H9 (cell line): Measurements from ENCODE around the gene ECEL1. TPM values are rescaled to one million over a fixed set of nuclear protein-coding genes. Genes with fewer than 3 reads are reported as not detected.

Experiments used
- DNase-seq: peaks from one replicate; pipeline ENCODE4 v3.0.0-alpha.2; 2017
- H2AFZ ChIP-seq: one replicate; pipeline ENCODE4 v1.6.1; 2013; ENCODE audit warnings: mild to moderate bottlenecking, low read length, control low read depth, moderate library complexity
- H2AK5ac ChIP-seq: 2 replicates; pipeline ENCODE4 v1.6.1; 2013; ENCODE audit warnings: low read length, control low read depth, mixed read lengths; ENCODE audit not compliant: insufficient read length
- H2BK120ac ChIP-seq: one replicate; pipeline ENCODE4 v1.6.1; 2013; ENCODE audit warnings: low read depth, mild to moderate bottlenecking, low read length, control low read depth, inconsistent platforms; ENCODE audit not compliant: poor library complexity, severe bottlenecking
- H2BK12ac ChIP-seq: 2 replicates; pipeline ENCODE4 v1.6.1; 2013; ENCODE audit warnings: low read length, control low read depth, mixed read lengths, low read depth; ENCODE audit not compliant: insufficient read length
- H2BK15ac ChIP-seq: 2 replicates; pipeline ENCODE4 v1.6.1; 2013; ENCODE audit warnings: low read depth, low read length, control low read depth
- H2BK20ac ChIP-seq: one replicate; pipeline ENCODE4 v1.6.1; 2013; ENCODE audit warnings: low read depth, mild to moderate bottlenecking, low read length, control low read depth, inconsistent platforms; ENCODE audit not compliant: poor library complexity, severe bottlenecking
- H2BK5ac ChIP-seq: 2 replicates; pipeline ENCODE4 v1.6.1; 2013; ENCODE audit warnings: low read length, control low read depth, mixed read lengths; ENCODE audit not compliant: insufficient read length
- H3K14ac ChIP-seq: 2 replicates; pipeline ENCODE4 v1.6.1; 2013; ENCODE audit warnings: low read length, control low read depth; ENCODE audit not compliant: insufficient read depth
- H3K18ac ChIP-seq: 2 replicates; pipeline ENCODE4 v1.6.1; 2013; ENCODE audit warnings: low read depth, mild to moderate bottlenecking, mixed read lengths, low read length, control low read depth; ENCODE audit not compliant: insufficient read length
- H3K23ac ChIP-seq: 2 replicates; pipeline ENCODE4 v1.6.1; 2013; ENCODE audit warnings: low read length, control low read depth, mixed read lengths, low read depth; ENCODE audit not compliant: insufficient read length
- H3K23me2 ChIP-seq: 2 replicates; pipeline ENCODE4 v1.6.1; 2013; ENCODE audit warnings: low read depth, mild to moderate bottlenecking, mixed read lengths, low read length, control low read depth; ENCODE audit not compliant: insufficient read length, poor library complexity, severe bottlenecking
- H3K27ac ChIP-seq: 2 replicates; pipeline ENCODE4 v1.5.1; 2013; ENCODE audit warnings: low read length, control low read depth, mixed read lengths, low read depth; ENCODE audit not compliant: insufficient read length
- H3K27me3 ChIP-seq: 2 replicates; pipeline ENCODE4 v1.6.1; 2013; ENCODE audit warnings: low read length, control low read depth, inconsistent platforms; ENCODE audit not compliant: insufficient read depth
- H3K4ac ChIP-seq: 2 replicates; pipeline ENCODE4 v1.6.1; 2013; ENCODE audit warnings: low read depth, mild to moderate bottlenecking, control low read depth, inconsistent platforms, low read length, moderate library complexity
- H3K4me1 ChIP-seq: 2 replicates; pipeline ENCODE4 v1.6.1; 2013; ENCODE audit warnings: low read length, control low read depth, inconsistent platforms; ENCODE audit not compliant: insufficient read depth
- H3K4me2 ChIP-seq: 2 replicates; pipeline ENCODE4 v1.6.1; 2013; ENCODE audit warnings: low read length, control low read depth, mixed read lengths; ENCODE audit not compliant: insufficient read length, insufficient read depth
- H3K56ac ChIP-seq: 2 replicates; pipeline ENCODE4 v1.6.1; 2013; ENCODE audit warnings: low read depth, mild to moderate bottlenecking, mixed read lengths, low read length, control low read depth; ENCODE audit not compliant: insufficient read length
- H3K79me1 ChIP-seq: 2 replicates; pipeline ENCODE4 v1.6.1; 2013; ENCODE audit warnings: low read depth, mild to moderate bottlenecking, moderate library complexity, low read length, control low read depth, inconsistent platforms; ENCODE audit not compliant: insufficient read depth, poor library complexity, severe bottlenecking
- H3K79me2 ChIP-seq: 2 replicates; pipeline ENCODE4 v1.6.1; 2013; ENCODE audit warnings: low read length, control low read depth, inconsistent platforms; ENCODE audit not compliant: insufficient read depth
- H3K9ac ChIP-seq: 2 replicates; pipeline ENCODE4 v1.6.1; 2013; ENCODE audit warnings: low read length, control low read depth, mixed read lengths; ENCODE audit not compliant: insufficient read length; ENCODE audit errors: extremely low read depth
- H3K9me3 ChIP-seq: one replicate; pipeline ENCODE4 v1.6.1; 2013; ENCODE audit warnings: low read depth, low read length, inconsistent platforms; ENCODE audit not compliant: control insufficient read depth
- H3T11ph ChIP-seq: one replicate; pipeline ENCODE4 v1.6.1; 2013; ENCODE audit warnings: mild to moderate bottlenecking, low read length, control low read depth, inconsistent platforms
- H4K20me1 ChIP-seq: one replicate; pipeline ENCODE4 v1.6.1; 2013; ENCODE audit not compliant: control insufficient read depth, insufficient read length, insufficient read depth
- H4K5ac ChIP-seq: 2 replicates; pipeline ENCODE4 v1.6.1; 2013; ENCODE audit warnings: low read depth, mild to moderate bottlenecking, mixed read lengths, low read length, control low read depth; ENCODE audit not compliant: insufficient read length
- H4K8ac ChIP-seq: replicated peaks from 2 replicates; pipeline ENCODE4 v1.6.1; 2013; ENCODE audit warnings: low read length, control low read depth, mixed read lengths, low read depth; ENCODE audit not compliant: insufficient read length
- H4K91ac ChIP-seq: 2 replicates; pipeline ENCODE4 v1.6.1; 2013; ENCODE audit warnings: low read depth, mild to moderate bottlenecking, moderate library complexity, mixed read lengths, low read length, control low read depth; ENCODE audit not compliant: insufficient read length
- H3K27ac Mint-ChIP-seq, 3 experiments: 2 replicates in 2 of 3; 3 replicates in 1 of 3; pipeline ENCODE4 v1.8.0; 2020 to 2021; ENCODE audit warnings: mixed read lengths in 3 of 3, mild to moderate bottlenecking in 1 of 3, moderate library complexity in 1 of 3
- H3K27me3 Mint-ChIP-seq: 2 replicates; pipeline ENCODE4 v1.8.0; 2021; ENCODE audit warnings: low read depth, mild to moderate bottlenecking, moderate library complexity, mixed read lengths
- H3K36me3 Mint-ChIP-seq, 3 experiments: 2 replicates in 2 of 3; 3 replicates in 1 of 3; pipeline ENCODE4 v1.8.0; 2020 to 2021; ENCODE audit warnings: low read depth in 3 of 3, mixed read lengths in 3 of 3; ENCODE audit not compliant: insufficient read depth in 1 of 3
- H3K4me1 Mint-ChIP-seq, 2 experiments: 2 replicates each; pipeline ENCODE4 v1.8.0; 2020; ENCODE audit warnings: mixed read lengths in 2 of 2
- H3K4me3 Mint-ChIP-seq, 2 experiments: 2 replicates in 1 of 2; 3 replicates in 1 of 2; pipeline ENCODE4 v1.8.0; 2020 to 2021; ENCODE audit warnings: mild to moderate bottlenecking in 2 of 2, mixed read lengths in 2 of 2, moderate library complexity in 1 of 2
- H3K9me3 Mint-ChIP-seq, 2 experiments: 2 replicates in 1 of 2; 3 replicates in 1 of 2; pipeline ENCODE4 v1.8.0; 2020; ENCODE audit warnings: mild to moderate bottlenecking in 2 of 2, mixed read lengths in 2 of 2, moderate library complexity in 1 of 2
- WGBS: extraction: QIAGEN DNeasy Blood & Tissue Kit; methylation state at CpG from one replicate; pipeline ENCODE4 v1.1.7; 2013; ENCODE audit warnings: missing lambda C conversion rate, low lambda C conversion rate, mixed read lengths; ENCODE audit not compliant: insufficient read length; ENCODE audit errors: extremely low coverage; 5-methylcytosine and 5-hydroxymethylcytosine counted together
- total RNA-seq: library from RNA; stranded (reverse); gene quantifications from 2 replicates; pipeline ENCODE4 v1.2.1, GENCODE V29; 2021
- TF ChIP-seq, protein P1 (sequence below): fragments of 200-600 bp; sonication (generic); conservative IDR thresholded peaks from 3 replicates; pipeline ENCODE4 v1.8.0; 2021; ENCODE audit warnings: antibody characterized with exemption, mild to moderate bottlenecking

The ECEL1 gene
- total RNA-seq, 1 experiment from 2014 or later = 8.4 TPM

DNA sequence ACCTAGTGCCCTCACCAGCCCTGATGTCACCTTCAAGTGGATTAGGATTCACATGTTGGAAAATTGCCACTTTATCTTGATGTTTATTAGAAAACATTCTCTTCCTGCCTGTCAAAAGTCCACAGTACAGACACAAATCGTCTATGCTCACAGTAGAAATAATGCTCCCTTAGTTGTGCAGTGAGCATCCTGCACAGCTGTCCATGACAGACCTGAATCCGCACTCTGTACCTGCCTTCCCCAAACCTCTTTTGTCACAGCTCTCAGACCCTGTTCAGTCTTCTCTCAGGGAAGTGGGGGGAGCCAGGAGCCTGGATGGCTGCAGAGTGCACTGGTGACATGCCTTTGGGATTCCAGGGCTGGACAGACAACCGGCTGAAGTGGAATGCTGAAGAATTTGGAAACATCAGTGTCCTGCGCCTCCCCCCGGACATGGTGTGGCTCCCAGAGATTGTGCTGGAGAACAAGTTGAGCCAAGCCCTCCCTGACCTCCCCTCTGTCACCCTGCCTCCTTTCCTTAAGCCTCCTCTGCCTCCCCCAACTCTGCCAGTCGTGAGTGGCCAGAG, 40.4 kb upstream of the ECEL1 start:
- H3K79me2 ChIP-seq = no peaks in the 10 kb centered on the region
- H4K8ac ChIP-seq = no peak overlapping the region
- H3K4me3 Mint-ChIP-seq = no peak overlapping the region
- H2BK12ac ChIP-seq = no peak overlapping the region
- H3K23ac ChIP-seq = no peak overlapping the region
- no peak overlapping the region for H2AK5ac ChIP-seq
- no peak overlapping the region for H3K18ac ChIP-seq
- H4K91ac ChIP-seq = no peak overlapping the region
- no peak overlapping the region for H2BK15ac ChIP-seq
- H3K9ac ChIP-seq = no peak overlapping the region
- H4K5ac ChIP-seq = no peak overlapping the region
- H3K27me3 Mint-ChIP-seq = peaks cover 65% of the 10 kb centered on the region
- WGBS = no CpG with 5 or more reads among the region's 6 CpGs
- H3K14ac ChIP-seq = no peak overlapping the region
- DNase-seq = no peak
- TF ChIP-seq, protein P1, sequence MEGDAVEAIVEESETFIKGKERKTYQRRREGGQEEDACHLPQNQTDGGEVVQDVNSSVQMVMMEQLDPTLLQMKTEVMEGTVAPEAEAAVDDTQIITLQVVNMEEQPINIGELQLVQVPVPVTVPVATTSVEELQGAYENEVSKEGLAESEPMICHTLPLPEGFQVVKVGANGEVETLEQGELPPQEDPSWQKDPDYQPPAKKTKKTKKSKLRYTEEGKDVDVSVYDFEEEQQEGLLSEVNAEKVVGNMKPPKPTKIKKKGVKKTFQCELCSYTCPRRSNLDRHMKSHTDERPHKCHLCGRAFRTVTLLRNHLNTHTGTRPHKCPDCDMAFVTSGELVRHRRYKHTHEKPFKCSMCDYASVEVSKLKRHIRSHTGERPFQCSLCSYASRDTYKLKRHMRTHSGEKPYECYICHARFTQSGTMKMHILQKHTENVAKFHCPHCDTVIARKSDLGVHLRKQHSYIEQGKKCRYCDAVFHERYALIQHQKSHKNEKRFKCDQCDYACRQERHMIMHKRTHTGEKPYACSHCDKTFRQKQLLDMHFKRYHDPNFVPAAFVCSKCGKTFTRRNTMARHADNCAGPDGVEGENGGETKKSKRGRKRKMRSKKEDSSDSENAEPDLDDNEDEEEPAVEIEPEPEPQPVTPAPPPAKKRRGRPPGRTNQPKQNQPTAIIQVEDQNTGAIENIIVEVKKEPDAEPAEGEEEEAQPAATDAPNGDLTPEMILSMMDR = no peak
- H3K4me1 Mint-ChIP-seq = peaks cover 7 to 25% of the 10 kb centered on the region in 2 experiments
- peaks cover 8% of the 10 kb centered on the region for H3K27me3 ChIP-seq
- no peak overlapping the region for H3K56ac ChIP-seq
- no peaks in the 10 kb centered on the region for H4K20me1 ChIP-seq
- no peak overlapping the region for H2BK20ac ChIP-seq
- H3K79me1 ChIP-seq = no peaks in the 10 kb centered on the region
- no peak overlapping the region for H2AFZ ChIP-seq
- H3K4me1 ChIP-seq = no peaks in the 10 kb centered on the region
- H3K4ac ChIP-seq = no peak overlapping the region
- H3K36me3 Mint-ChIP-seq = no peaks in the 10 kb centered on the region; a peak in 1 of 7 replicates
- no peak overlapping the region for H2BK5ac ChIP-seq
- no peak overlapping the region for H3K4me2 ChIP-seq
- H3K27ac ChIP-seq = no peak overlapping the region
- H3K23me2 ChIP-seq = peaks cover 9% of the 10 kb centered on the region
- H3T11ph ChIP-seq = no peak overlapping the region
- H3K27ac Mint-ChIP-seq = no peak overlapping the region
- no peaks in the 10 kb centered on the region for H3K9me3 ChIP-seq
- H3K9me3 Mint-ChIP-seq = no peaks in the 10 kb centered on the region
- no peak overlapping the region for H2BK120ac ChIP-seq
